OCI-LY7 (cell line): ENCODE results near the gene SMAP2. TPM values are rescaled to one million over a fixed set of nuclear protein-coding genes. Genes with fewer than 3 reads are reported as not detected.

Experiments
- BruUV-seq: library from RNA; stranded (reverse); fragments of 400-500 nt; replicated peaks from 2 replicates; lab custom pipeline; 2021; lab: Mats Ljungman, UMichigan
- CTCF ChIA-PET: fragments of 300-600 bp; sonication (Branson Sonifier 250); formaldehyde crosslinking; loops from one replicate; lab custom pipeline; 2022; ENCODE audit warnings: antibody characterized with exemption; ENCODE audit not compliant: unreplicated experiment; lab: Charles Lee
- POLR2A ChIA-PET: fragments of 300-600 bp; sonication (Branson Sonifier 250); formaldehyde crosslinking; loops from one replicate; lab custom pipeline; 2022; ENCODE audit warnings: antibody characterized with exemption; lab: Charles Lee
- DNase-seq: peaks from one replicate; pipeline ENCODE4 v3.0.0-alpha.2; 2015; ENCODE audit warnings: low spot score
- H2AFZ ChIP-seq: fragments of 200-600 bp; sonication (generic), shearing (Covaris generic); 2 replicates; pipeline ENCODE4 v1.6.1; 2014; ENCODE audit warnings: mild to moderate bottlenecking, antibody characterized with exemption, low read length, moderate library complexity
- H3K27ac ChIP-seq: fragments of 200-600 bp; sonication (generic); 2 replicates; pipeline ENCODE4 v1.5.1; 2014; ENCODE audit warnings: mixed run types, low read depth, mild to moderate bottlenecking, moderate library complexity, low read length, inconsistent platforms; ENCODE audit not compliant: poor library complexity, severe bottlenecking
- H3K36me3 ChIP-seq: fragments of 200-600 bp; sonication (generic); 2 replicates; pipeline ENCODE4 v1.6.1; 2014; ENCODE audit warnings: mild to moderate bottlenecking, antibody characterized with exemption, low read length, moderate library complexity, mixed read lengths; ENCODE audit not compliant: insufficient read depth
- H3K4me1 ChIP-seq: fragments of 200-600 bp; sonication (generic); 2 replicates; pipeline ENCODE4 v1.5.1; 2014; ENCODE audit warnings: mild to moderate bottlenecking, low read length; ENCODE audit not compliant: insufficient read depth, poor library complexity, severe bottlenecking
- H3K4me2 ChIP-seq: fragments of 200-600 bp; sonication (generic); 2 replicates; pipeline ENCODE4 v1.6.1; 2014; ENCODE audit warnings: mild to moderate bottlenecking, low read length
- H3K4me3 ChIP-seq: fragments of 200-600 bp; sonication (generic); 2 replicates; pipeline ENCODE4 v1.5.1; 2014; ENCODE audit warnings: mild to moderate bottlenecking, low read depth, low read length; ENCODE audit not compliant: poor library complexity, severe bottlenecking
- H3K79me2 ChIP-seq: fragments of 200-600 bp; sonication (generic); 2 replicates; pipeline ENCODE4 v1.6.1; 2016; ENCODE audit warnings: low read depth, mild to moderate bottlenecking, low read length, moderate library complexity, mixed read lengths; ENCODE audit not compliant: insufficient read depth
- H3K9me2 ChIP-seq: fragments of 200-600 bp; sonication (generic); 2 replicates; pipeline ENCODE4 v1.6.1; 2016; ENCODE audit warnings: mild to moderate bottlenecking, low read length, mixed read lengths; ENCODE audit not compliant: insufficient read depth
- H3K9me3 ChIP-seq: fragments of 200-600 bp; sonication (generic); 2 replicates; pipeline ENCODE4 v1.6.1; 2014; ENCODE audit warnings: mild to moderate bottlenecking, mixed run types, low read length, mixed read lengths
- H4K20me1 ChIP-seq: fragments of 200-600 bp; sonication (generic); 2 replicates; pipeline ENCODE4 v1.6.1; 2014; ENCODE audit warnings: mild to moderate bottlenecking, antibody characterized with exemption, low read length, moderate library complexity, mixed read lengths; ENCODE audit not compliant: insufficient read depth
- CTCF ChIP-seq: fragments of 200-600 bp; sonication (generic); conservative IDR thresholded peaks from 2 replicates; pipeline ENCODE4 v1.5.1; 2014; ENCODE audit warnings: mild to moderate bottlenecking, antibody characterized with exemption, low read length, moderate library complexity, mixed read lengths
- EZH2phosphoT487 ChIP-seq: fragments of 200-600 bp; sonication (generic); IDR thresholded peaks from 2 replicates; pipeline ENCODE4 v1.6.1; 2018; ENCODE audit warnings: low read depth, borderline replicate concordance, mild to moderate bottlenecking, mixed run types, antibody characterized with exemption, low read length, moderate library complexity, mixed read lengths
- intact Hi-C: fragments of 100-400 bp; cut with micrococcal nuclease; formaldehyde crosslinking; loops from one replicate; pipeline ENCODE4 v1.10.0; 2022; ENCODE audit not compliant: unreplicated experiment
- total RNA-seq, 2 experiments: library from RNA; depleted of rRNA in 1 of 2; stranded (reverse); fragments of >200 nt in 1 of 2; shearing (Covaris generic) in 1 of 2; gene quantifications; 2 replicates each; pipeline ENCODE4 v1.2.3, GENCODE V29; 2014 to 2022

SMAP2 gene
- total RNA-seq, 2 experiments from 2014 or later: 50.3 to 105 TPM

GRCh38 chr1:40414331-40414730 lies 40.8 kb downstream of the SMAP2 start:
- no peak for DNase-seq
- intact Hi-C loops: no loop called here
- POLR2A ChIA-PET: no interaction called here
- no peak overlapping the region for H2AFZ ChIP-seq
- H3K9me3 ChIP-seq: no peaks in the 10 kb centered on the region
- no peaks in the 10 kb centered on the region for H4K20me1 ChIP-seq
- H3K9me2 ChIP-seq: no peaks in the 10 kb centered on the region
- TF ChIP-seq EZH2phosphoT487 (no peak), CTCF (no peak)
- H3K27ac ChIP-seq: no peak overlapping the region
- H3K79me2 ChIP-seq: no peaks in the 10 kb centered on the region
- H3K36me3 ChIP-seq: peaks cover 96% of the 10 kb centered on the region
- H3K4me2 ChIP-seq: no peak overlapping the region
- CTCF ChIA-PET: no interaction called here
- no peak overlapping the region for H3K4me3 ChIP-seq
- BruUV-seq: no TSS peak
- no peaks in the 10 kb centered on the region for H3K4me1 ChIP-seq

GRCh38 chr1:40416709-40417108 lies 43.2 kb downstream of the SMAP2 start:
- Histone ChIP-seq H3K4me2 (no peak overlapping the region), H3K36me3 (peaks cover 95% of the 10 kb centered on the region), H3K79me2 (no peaks in the 10 kb centered on the region), H3K4me3 (no peak overlapping the region), H3K4me1 (no peaks in the 10 kb centered on the region), H3K9me3 (no peaks in the 10 kb centered on the region), H4K20me1 (no peaks in the 10 kb centered on the region), H3K9me2 (no peaks in the 10 kb centered on the region), H3K27ac (no peak overlapping the region), H2AFZ (no peak overlapping the region)
- ChIA-PET POLR2A (interaction anchor here (0.6 to 0.7 kb wide), 2 partner anchors 12 to 248 kb away, joined by 4 read pairs; no protein-coding TSS in a partner anchor), CTCF (no interaction called here)
- TF ChIP-seq EZH2phosphoT487 (no peak), CTCF (no peak)
- no peak for DNase-seq
- intact Hi-C loops: no loop called here
- no TSS peak for BruUV-seq
